K562 (cell line): Measurements from ENCODE around the gene TSPOAP1. TPM values are rescaled to one million over a fixed set of nuclear protein-coding genes. Genes with fewer than 3 reads are reported as not detected.
A peak's percentile ranks its signal among the peaks of the same experiment; 100 is the strongest.

Experiments
- CBX2 ChIP-seq: fragments of 200-600 bp; sonication (generic); IDR thresholded peaks from one replicate; pipeline ENCODE4 v1.6.1; 2012; ENCODE audit warnings: mild to moderate bottlenecking, low read length, inconsistent platforms; ENCODE audit not compliant: insufficient read depth, poor library complexity, severe bottlenecking
- CBX5 ChIP-seq: IDR thresholded peaks from 2 replicates; pipeline ENCODE4 v1.6.1; 2014; ENCODE audit warnings: low read depth, borderline replicate concordance
- CHD1 ChIP-seq: fragments of 200-600 bp; sonication (generic); IDR thresholded peaks from one replicate; pipeline ENCODE4 v1.6.1; 2012; ENCODE audit warnings: mild to moderate bottlenecking, moderate library complexity, low read length, inconsistent platforms
- CHD2 ChIP-seq: IDR thresholded peaks from 2 replicates; pipeline ENCODE4 v1.6.1; 2011; ENCODE audit warnings: low read depth, low read length
- DACH1 ChIP-seq: fragments of 450-650 bp; IDR thresholded peaks from 2 replicates; pipeline ENCODE4 v1.6.1; 2018; ENCODE audit not compliant: partially characterized antibody
- EP300 ChIP-seq: IDR thresholded peaks from 2 replicates; pipeline ENCODE4 v1.6.1; 2012; ENCODE audit warnings: low read length, improper control_type of control experiment
- MAZ ChIP-seq, 2 experiments: fragments of 450-650 bp in 1 of 2; sonication (generic) in 1 of 2; formaldehyde crosslinking; IDR thresholded peaks in 1 of 2; conservative IDR thresholded peaks in 1 of 2; 2 replicates each; pipeline versions ENCODE4 v1.4.0 to v1.5.0; 2020; ENCODE audit warnings: mild to moderate bottlenecking in 1 of 2, missing genetic modification reagents in 1 of 2
- MYNN ChIP-seq, 2 experiments: sonication (generic); formaldehyde crosslinking in 1 of 2; IDR thresholded peaks; 2 replicates each; pipeline versions ENCODE4 v1.5.0 to v1.6.1; 2016 to 2020; ENCODE audit warnings: antibody characterized with exemption in 1 of 2, missing genetic modification reagents in 1 of 2
- NR2F6 ChIP-seq: fragments of 450-650 bp; formaldehyde crosslinking; IDR thresholded peaks from 2 replicates; pipeline ENCODE4 v1.4.0; 2020; ENCODE audit warnings: mild to moderate bottlenecking
- PHB2 ChIP-seq: fragments of 450-650 bp; IDR thresholded peaks from 2 replicates; pipeline ENCODE4 v1.6.1; 2017; ENCODE audit warnings: low read depth
- SNIP1 ChIP-seq: fragments of 450-650 bp; IDR thresholded peaks from 2 replicates; pipeline ENCODE4 v1.7.1; 2017; ENCODE audit warnings: low read depth, mild to moderate bottlenecking
- TARDBP ChIP-seq: fragments of 450-650 bp; IDR thresholded peaks from 2 replicates; pipeline ENCODE4 v1.6.1; 2016
- YBX1 ChIP-seq: fragments of 450-650 bp; IDR thresholded peaks from 2 replicates; pipeline ENCODE4 v1.7.1; 2016; ENCODE audit warnings: mild to moderate bottlenecking
- ZEB2 ChIP-seq: fragments of 450-650 bp; IDR thresholded peaks from 2 replicates; pipeline ENCODE4 v1.6.1; 2016
- ZNF239 ChIP-seq: fragments of 250-450 bp; sonication (Bioruptor Pico); IDR thresholded peaks from 2 replicates; pipeline ENCODE4 v1.4.0; 2020; ENCODE audit warnings: mild to moderate bottlenecking
- ZNF445 ChIP-seq: fragments of 250-450 bp; sonication (Bioruptor Pico); IDR thresholded peaks from 2 replicates; pipeline ENCODE4 v1.4.0; 2020; ENCODE audit warnings: low read depth, mild to moderate bottlenecking, moderate library complexity
- ZNF507 ChIP-seq: conservative IDR thresholded peaks from 2 replicates; pipeline ENCODE4 v1.6.1; 2017; ENCODE audit warnings: missing genetic modification characterization, missing compliant biosample characterization
- ZNF707 ChIP-seq: fragments of 250-450 bp; sonication (Bioruptor Pico); conservative IDR thresholded peaks from 2 replicates; pipeline ENCODE4 v1.8.0; 2022; ENCODE audit warnings: inconsistent platforms, mild to moderate bottlenecking, moderate library complexity
- polyA plus RNA-seq, 8 experiments: library from polyadenylated mRNA; depleted of rRNA in 4 of 8; stranded (reverse) in 5 of 8; unstranded in 3 of 8; fragments of >200 nt; fragmentation: Nextera tagmentation in 2 of 8; fragmentation: Illumina TruSeq in 1 of 8; extraction: Ambion mirVana in 2 of 8; extraction: Trizol in 1 of 8; gene quantifications; 2 replicates each; pipeline versions ENCODE4 v1.2.1 to v1.2.3, GENCODE V29; 2011 to 2014; ENCODE audit warnings: inconsistent platforms in 1 of 8, missing spikeins in 1 of 8
- total RNA-seq, 7 experiments: library from RNA; depleted of rRNA in 6 of 7; stranded (reverse); fragments of >200 nt in 6 of 7; fragmentation: Illumina TruSeq in 2 of 7; extraction: Trizol in 2 of 7; gene quantifications; 2 replicates each; pipeline versions ENCODE4 v1.2.1 to v1.2.3, GENCODE V29; 2011 to 2021; ENCODE audit warnings: low replicate concordance in 1 of 7
- TF ChIP-seq, protein P1 (sequence below): fragments of 450-650 bp; IDR thresholded peaks from 2 replicates; pipeline ENCODE4 v1.7.1; 2018; ENCODE audit warnings: mild to moderate bottlenecking, low read depth; ENCODE audit not compliant: partially characterized antibody
- TF ChIP-seq, protein P2 (sequence below): fragments of 450-650 bp; formaldehyde crosslinking; IDR thresholded peaks from 2 replicates; pipeline ENCODE4 v1.4.0; 2020; ENCODE audit warnings: mild to moderate bottlenecking
- TF ChIP-seq, protein P3 (sequence below): sonication (generic); formaldehyde crosslinking; IDR thresholded peaks from 2 replicates; pipeline ENCODE4 v1.8.0; 2022; ENCODE audit warnings: mild to moderate bottlenecking, missing genetic modification reagents
- TF ChIP-seq, protein P4 (sequence below): fragments of 250-450 bp; sonication (Bioruptor Pico); IDR thresholded peaks from 2 replicates; pipeline ENCODE4 v1.8.0; 2022; ENCODE audit warnings: inconsistent platforms

Gene TSPOAP1
- total and polyA plus RNA-seq, 9 of the 15 experiments (the other 6 are each of a cell fraction or from before 2014, with no cell fraction given): 0.87 to 3.9 (median 1.8) TPM; not detected in 2

DNA sequence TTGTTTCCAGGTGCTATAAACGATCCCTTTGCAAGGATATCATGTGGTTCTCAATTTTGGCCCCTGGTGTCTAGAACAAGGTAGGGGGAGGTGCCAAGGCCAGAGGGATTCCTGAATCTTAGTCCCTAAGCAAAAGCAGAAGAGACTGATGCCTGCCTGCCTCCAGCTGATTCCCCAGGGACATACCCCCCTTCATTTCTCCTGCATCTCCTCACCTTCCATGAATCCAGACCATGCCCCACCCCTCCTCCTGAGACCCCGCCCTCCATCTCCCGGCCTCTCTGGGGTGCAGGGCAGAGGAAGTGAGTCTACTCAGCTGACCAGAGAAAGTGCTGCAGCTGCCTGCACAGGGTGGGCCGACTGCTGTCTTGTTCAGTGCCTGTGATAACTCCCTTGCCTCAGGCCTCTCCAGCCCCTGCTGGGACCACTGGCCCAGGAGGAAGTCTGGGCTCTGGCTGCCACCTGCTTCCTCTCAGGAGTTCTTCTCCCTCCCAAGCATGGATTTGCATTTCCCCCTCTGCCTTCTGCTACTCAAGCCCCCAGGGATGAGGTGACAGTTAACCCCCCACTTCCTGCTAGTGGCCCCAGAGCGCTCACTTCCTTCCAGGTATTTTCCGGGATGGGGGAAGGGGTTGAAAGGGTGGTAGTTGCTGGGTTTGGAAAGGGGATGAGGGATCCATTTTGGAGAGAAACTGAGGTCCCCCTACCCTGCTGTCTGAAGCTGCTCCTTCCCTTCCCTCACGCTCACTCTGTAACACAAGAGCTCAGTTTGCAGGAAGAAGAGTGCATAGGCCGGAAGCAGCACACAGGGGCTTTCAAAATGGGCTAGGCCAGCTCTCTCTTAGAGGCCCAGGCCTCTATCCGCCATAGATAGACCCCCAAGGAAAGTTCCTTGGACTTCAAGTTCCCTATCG lies 10.5 kb upstream of the TSPOAP1 start (continued):
- TF ChIP-seq, protein P1, sequence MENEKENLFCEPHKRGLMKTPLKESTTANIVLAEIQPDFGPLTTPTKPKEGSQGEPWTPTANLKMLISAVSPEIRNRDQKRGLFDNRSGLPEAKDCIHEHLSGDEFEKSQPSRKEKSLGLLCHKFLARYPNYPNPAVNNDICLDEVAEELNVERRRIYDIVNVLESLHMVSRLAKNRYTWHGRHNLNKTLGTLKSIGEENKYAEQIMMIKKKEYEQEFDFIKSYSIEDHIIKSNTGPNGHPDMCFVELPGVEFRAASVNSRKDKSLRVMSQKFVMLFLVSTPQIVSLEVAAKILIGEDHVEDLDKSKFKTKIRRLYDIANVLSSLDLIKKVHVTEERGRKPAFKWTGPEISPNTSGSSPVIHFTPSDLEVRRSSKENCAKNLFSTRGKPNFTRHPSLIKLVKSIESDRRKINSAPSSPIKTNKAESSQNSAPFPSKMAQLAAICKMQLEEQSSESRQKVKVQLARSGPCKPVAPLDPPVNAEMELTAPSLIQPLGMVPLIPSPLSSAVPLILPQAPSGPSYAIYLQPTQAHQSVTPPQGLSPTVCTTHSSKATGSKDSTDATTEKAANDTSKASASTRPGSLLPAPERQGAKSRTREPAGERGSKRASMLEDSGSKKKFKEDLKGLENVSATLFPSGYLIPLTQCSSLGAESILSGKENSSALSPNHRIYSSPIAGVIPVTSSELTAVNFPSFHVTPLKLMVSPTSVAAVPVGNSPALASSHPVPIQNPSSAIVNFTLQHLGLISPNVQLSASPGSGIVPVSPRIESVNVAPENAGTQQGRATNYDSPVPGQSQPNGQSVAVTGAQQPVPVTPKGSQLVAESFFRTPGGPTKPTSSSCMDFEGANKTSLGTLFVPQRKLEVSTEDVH: no peak
- TF ChIP-seq ZEB2 (no peak), TARDBP (no peak), CBX2 (no peak), CHD1 (no peak), NR2F6 (CRISPR knock-in tag) (no peak), ZNF707 (no peak), EP300 (peak; percentile 56; the same call in 1 of the 2 replicates), DACH1 (peak; percentile 76), YBX1 (no peak), MYNN (IDR thresholded peaks at IDR 0.05) (peak; percentile 81; the same call in 1 of the 2 replicates), MYNN (CRISPR knock-in tag; IDR thresholded peaks at IDR 0.05) (no peak), PHB2 (0 out of 2 replicates have a peak, but pooled peaks have one; percentile 13), MAZ (CRISPR knock-in tag; conservative IDR thresholded peaks at IDR 0.05 in 1 of 2, IDR thresholded peaks at IDR 0.05 in 1 of 2) (peak; percentile 43 to 54; a peak in 3 of 4 replicates), CBX5 (no peak), ZNF239 (CRISPR knock-in tag) (0 out of 2 replicates have a peak, but pooled peaks have one; percentile 24), ZNF445 (CRISPR knock-in tag) (no peak), CHD2 (no peak), SNIP1 (no peak), ZNF507 (tag) (no peak)
- TF ChIP-seq, protein P2, sequence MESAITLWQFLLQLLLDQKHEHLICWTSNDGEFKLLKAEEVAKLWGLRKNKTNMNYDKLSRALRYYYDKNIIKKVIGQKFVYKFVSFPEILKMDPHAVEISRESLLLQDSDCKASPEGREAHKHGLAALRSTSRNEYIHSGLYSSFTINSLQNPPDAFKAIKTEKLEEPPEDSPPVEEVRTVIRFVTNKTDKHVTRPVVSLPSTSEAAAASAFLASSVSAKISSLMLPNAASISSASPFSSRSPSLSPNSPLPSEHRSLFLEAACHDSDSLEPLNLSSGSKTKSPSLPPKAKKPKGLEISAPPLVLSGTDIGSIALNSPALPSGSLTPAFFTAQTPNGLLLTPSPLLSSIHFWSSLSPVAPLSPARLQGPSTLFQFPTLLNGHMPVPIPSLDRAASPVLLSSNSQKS: no peak
- TF ChIP-seq, protein P3, sequence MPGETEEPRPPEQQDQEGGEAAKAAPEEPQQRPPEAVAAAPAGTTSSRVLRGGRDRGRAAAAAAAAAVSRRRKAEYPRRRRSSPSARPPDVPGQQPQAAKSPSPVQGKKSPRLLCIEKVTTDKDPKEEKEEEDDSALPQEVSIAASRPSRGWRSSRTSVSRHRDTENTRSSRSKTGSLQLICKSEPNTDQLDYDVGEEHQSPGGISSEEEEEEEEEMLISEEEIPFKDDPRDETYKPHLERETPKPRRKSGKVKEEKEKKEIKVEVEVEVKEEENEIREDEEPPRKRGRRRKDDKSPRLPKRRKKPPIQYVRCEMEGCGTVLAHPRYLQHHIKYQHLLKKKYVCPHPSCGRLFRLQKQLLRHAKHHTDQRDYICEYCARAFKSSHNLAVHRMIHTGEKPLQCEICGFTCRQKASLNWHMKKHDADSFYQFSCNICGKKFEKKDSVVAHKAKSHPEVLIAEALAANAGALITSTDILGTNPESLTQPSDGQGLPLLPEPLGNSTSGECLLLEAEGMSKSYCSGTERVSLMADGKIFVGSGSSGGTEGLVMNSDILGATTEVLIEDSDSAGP (CRISPR knock-in tag): no peak
- TF ChIP-seq, protein P4, sequence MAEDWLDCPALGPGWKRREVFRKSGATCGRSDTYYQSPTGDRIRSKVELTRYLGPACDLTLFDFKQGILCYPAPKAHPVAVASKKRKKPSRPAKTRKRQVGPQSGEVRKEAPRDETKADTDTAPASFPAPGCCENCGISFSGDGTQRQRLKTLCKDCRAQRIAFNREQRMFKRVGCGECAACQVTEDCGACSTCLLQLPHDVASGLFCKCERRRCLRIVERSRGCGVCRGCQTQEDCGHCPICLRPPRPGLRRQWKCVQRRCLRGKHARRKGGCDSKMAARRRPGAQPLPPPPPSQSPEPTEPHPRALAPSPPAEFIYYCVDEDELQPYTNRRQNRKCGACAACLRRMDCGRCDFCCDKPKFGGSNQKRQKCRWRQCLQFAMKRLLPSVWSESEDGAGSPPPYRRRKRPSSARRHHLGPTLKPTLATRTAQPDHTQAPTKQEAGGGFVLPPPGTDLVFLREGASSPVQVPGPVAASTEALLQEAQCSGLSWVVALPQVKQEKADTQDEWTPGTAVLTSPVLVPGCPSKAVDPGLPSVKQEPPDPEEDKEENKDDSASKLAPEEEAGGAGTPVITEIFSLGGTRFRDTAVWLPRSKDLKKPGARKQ (CRISPR knock-in tag): no peak
